ENCODE data around the gene LIAS. TPM values are rescaled to one million over a fixed set of nuclear protein-coding genes. Genes with fewer than 3 reads are reported as not detected.

Gene LIAS
- total RNA-seq, 1 donor from 2014 or later, result 12.6 TPM

DNA sequence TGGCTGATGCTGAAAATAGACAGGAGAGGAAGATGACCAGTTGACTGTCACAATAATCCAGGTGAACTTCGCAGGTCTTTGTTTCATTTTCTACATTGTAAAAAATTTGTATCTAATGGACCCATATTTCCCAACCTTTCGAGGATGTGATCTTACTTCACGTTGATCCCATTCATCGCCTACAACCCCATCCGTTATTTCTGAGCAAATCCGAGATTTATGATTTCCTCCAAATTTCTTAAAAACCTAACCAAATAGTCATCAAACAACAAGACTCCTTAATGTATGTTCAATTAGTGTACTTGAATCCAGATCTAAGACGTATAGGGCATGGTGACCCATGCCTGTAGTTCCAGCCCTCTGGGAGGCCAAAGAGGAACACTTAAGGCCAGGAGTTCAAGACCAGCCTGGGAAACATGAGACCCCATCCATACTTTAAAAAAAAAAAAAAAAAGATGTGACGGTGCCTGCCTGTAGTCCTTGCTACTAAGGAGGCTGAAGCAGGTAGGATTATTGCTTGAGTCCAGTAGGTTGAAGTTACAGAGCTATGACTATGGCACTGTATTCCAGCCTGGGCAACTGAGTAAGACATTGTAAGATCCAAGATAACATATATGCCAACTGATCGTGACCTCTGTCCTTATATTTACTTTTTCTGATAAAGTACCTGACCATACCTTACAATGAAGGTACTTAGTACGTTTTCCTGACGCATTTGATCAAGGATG, 5.8 kb upstream of the LIAS start:
- intact Hi-C loops (cut with micrococcal nuclease), result no loop called here

GRCh38 chr4:39453738-39454137, 5.1 kb upstream of the LIAS start:
- intact Hi-C loops (cut with micrococcal nuclease), result no loop called here

GRCh38 chr4:39455486-39455885, 3.4 kb upstream of the LIAS start:
- intact Hi-C loops (cut with micrococcal nuclease), result loop anchor here (5.0 kb wide), 4 partner anchors 553 to 852 kb away; partner anchors contain the start of gene RHOH

DNA sequence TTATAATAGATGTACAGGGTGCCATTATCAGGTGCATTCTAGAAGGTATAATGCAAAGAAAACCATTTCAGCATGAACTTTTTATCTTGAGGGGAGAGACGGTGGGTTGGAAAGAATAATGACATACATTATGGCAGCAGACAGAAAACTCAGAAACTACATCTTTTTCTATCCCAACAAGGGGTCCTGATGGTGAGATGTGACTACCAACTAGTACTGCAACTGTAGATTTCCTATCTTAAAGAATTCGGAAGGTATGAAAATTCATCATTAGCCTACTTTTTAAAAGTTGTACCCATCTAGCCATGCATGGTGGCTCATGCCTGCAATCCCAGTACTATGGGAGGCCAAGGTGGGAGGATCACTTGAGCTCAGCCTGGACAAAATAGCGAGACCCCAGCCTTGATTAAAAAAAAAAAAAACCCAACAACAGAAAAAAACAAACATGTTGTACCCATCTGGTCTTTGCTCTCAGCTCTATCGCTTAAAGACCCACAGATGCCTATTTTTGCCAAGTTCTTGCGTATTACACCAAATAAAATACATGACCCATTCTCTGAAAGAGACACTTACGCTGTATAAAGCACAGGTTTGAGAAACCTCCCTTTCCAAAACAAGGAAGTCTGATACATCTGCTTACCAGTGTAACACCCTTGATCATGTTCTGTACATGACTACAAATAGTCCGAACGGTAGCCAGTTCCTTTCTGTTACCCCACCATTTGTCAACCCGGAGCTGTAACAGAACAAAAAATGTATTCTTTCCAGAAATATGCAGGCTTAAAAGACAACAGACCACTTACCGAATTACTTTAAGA, 1.7 kb upstream of the LIAS start:
- intact Hi-C loops (cut with micrococcal nuclease), result loop anchor here (5.0 kb wide), 4 partner anchors 555 to 850 kb away; partner anchors contain the start of gene RHOH

DNA sequence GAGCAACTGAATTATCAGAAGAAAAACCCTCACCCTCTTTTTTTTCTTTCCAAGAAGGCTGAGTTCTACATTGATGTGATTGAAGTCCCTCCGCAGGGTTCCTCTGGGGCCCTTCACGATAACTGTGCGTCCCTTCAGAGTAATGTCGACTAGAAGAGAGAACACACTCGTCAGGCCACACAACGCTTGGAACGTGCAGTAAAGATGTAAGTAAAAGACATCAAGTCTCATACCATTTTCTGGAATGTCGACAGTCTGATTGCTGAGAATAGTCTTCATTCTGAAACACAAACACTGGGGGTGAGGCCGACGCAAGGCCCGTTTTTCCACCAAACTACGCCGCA, 723 bp upstream of the LIAS start:
- intact Hi-C loops (cut with micrococcal nuclease), result loop anchor here (1.0 to 5.0 kb wide), 7 partner anchors 69 to 849 kb away; partner anchors contain the start of genes RHOH, TLR1 and UGDH

DNA sequence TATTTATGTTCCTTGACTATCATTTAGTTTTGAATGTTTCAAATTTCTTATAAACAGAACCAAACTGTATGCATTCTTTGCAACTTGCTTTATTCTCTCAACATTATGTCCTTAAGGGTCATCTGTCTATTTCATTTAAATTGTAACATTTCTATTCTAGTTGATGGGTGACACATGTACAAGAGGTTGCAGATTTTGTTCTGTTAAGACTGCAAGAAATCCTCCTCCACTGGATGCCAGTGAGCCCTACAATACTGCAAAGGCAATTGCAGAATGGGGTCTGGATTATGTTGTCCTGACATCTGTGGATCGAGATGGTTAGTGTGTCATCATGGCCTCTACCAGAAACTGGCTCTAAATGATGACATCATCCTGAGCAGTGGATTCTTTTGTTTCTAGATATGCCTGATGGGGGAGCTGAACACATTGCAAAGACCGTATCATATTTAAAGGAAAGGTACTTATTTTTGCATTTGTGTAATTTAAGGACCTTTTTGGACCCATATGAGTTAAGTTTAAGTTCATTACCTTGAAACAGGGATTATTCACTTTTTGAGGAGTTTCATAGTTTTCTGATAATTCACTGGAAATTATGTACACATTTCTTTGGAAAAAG, 6.1 kb downstream of the LIAS start:
- intact Hi-C loops (cut with micrococcal nuclease), result no loop called here

DNA sequence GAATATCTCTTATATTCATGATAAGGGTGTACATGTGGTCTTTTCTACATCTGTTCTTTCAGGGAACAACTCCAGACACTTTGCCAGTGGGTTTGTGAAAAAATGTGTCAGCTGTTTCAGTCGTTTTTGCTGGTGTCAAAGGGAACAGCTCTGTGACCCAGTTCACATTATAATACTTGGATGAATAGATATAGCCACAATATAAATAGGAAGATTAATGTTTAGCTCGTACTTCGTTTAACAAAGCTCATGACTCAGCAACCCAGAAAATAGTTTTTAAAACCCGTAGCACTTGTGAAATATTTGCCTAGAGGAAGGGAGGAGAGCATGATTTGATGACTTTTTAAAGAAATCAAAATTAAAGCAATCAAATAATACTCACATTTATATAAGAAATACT, 7.9 kb downstream of the LIAS start:
- intact Hi-C loops (cut with micrococcal nuclease), result no loop called here

GRCh38 chr4:39467464-39467863, 8.6 kb downstream of the LIAS start:
- intact Hi-C loops (cut with micrococcal nuclease), result no loop called here

- intact Hi-C loops (cut with micrococcal nuclease), result loop anchor here (1.0 to 5.0 kb wide), 7 partner anchors 10 to 1373 kb away; partner anchors contain the start of gene LIAS
Observed at GRCh38 chr4:39469429-39470077, 10.7 kb downstream of the LIAS start.

DNA sequence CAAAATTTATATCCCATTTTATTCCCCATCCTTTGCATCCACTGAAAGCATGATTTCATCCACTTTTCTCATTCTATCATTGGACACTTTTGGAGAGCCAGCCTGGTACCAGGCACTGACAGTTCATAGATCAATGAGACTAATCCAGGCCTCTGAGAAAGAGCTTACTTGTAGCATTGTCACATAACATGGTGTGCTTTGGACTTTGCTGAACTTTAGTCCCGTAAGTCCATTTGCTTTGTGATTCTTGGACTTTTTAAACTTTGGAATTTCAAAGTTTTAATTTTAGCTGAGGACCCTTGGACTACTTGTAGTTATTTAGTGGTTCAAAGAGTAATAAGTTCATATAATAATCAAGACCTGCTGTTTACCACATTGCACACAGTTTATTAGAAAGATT, 11.5 kb downstream of the LIAS start:
- intact Hi-C loops (cut with micrococcal nuclease), result loop anchor here (5.0 kb wide), 1 partner anchor 1372 kb away; no protein-coding TSS in a partner anchor

GRCh38 chr4:39472396-39472795, 13.5 kb downstream of the LIAS start:
- intact Hi-C loops (cut with micrococcal nuclease), result loop anchor here (5.0 kb wide), 1 partner anchor 1370 kb away; no protein-coding TSS in a partner anchor

GRCh38 chr4:39476187-39476895, 17.5 kb downstream of the LIAS start:
- intact Hi-C loops (cut with micrococcal nuclease), result no loop called here

DNA sequence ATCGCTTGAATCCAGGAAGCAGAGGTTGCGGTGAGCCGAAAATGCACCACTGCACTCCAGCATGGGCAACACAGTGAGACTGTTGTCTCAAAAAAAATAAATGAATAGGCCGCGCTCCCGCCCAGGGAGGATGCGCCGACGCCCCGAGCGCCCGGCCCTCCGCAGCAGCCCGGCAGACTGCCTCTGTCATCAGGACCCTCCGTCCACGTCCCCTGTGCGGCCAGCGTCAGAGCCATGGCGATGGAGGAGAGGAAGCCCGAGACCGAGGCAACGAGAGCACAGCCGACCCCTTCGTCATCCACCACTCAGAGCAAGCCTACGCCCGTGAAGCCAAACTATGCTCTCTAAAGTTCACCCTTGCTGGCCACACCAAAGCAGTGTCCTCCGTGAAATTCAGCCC, 21.4 kb downstream of the LIAS start:
- intact Hi-C loops (cut with micrococcal nuclease), result no loop called here

- intact Hi-C loops (cut with micrococcal nuclease), result no loop called here
Observed at GRCh38 chr4:39480902-39481695, 22.2 kb downstream of the LIAS start.

DNA sequence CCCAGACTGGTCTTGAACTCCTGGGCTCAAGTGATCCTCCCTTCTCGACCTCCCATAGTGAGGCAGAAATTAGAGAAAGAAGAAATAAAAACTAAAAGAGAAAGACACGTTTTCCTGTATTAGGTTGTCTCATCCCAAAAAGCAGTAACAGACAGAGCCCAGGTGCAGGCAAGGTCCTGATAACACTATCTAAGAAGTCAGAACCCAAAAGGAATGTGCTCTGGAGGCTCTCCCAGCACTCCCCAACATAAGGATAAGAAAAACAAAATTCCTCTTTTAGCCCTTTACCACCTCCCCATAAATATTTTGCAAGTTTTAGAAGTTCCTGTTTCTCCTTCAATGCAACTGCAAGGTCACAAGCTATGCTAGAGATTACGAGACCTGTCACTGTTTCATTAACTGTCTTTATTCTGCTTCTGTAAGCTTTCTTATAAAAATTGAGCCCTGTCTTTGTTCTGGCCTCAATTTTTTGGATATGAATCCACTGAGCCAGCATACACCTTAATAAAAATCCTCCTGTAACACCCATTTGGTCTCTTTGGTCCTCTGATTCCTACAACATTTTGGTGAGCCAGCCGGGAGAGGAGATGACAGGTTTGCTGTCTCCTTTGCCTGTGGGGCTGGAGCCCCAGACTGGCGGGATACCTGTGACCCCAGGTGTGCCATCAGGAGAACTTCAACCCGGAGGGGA, 25.9 kb downstream of the LIAS start:
- intact Hi-C loops (cut with micrococcal nuclease), result no loop called here

DNA sequence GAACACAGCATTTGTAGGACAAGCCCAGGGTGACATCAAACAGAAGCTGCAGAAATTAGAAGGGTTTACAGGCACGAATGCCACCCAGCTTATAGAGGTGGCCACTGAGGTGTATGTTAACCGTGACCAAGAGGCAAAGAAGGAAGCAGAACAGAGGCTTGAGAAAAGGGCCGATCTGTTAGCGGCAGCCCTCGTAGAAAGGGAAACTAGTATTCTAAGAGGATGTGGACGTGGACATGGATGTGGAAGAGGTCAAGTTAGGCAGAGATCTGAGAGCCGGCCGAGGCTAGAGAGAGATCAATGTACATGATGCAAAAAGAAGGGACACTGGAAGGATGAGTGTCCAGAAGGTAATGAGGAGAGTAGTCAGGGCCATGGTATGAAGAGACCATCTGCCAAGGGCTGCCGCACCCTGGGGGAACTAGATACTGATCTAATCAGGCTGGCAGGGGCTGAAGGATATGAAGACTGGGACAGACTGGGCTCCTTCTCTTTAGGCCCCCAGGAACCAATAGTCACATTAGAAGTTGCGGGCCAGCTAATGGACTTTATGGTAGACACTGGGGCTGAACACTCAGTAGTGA, 27.5 kb downstream of the LIAS start:
- intact Hi-C loops (cut with micrococcal nuclease), result no loop called here

GRCh38 chr4:39490322-39490721, 31.5 kb downstream of the LIAS start:
- intact Hi-C loops (cut with micrococcal nuclease), result no loop called here

DNA sequence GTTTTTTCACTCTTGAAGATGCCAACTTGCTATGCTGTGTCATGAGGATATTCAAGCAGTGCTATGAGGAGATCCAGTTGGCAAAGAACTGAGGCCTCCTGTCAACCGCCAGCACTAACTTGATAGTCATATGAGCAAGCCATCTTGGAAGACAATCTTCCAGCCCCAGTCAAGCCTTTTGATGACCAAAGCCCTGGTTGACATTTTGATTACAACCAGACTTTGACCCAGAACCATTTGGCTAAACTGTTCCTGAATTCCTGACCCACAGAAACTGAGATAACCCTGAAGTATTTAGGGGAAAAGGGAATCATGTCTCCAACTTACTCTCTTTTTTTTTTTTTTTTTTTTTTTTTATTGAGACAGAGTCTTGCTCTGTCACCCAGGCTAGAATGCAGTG, 35.5 kb downstream of the LIAS start:
- intact Hi-C loops (cut with micrococcal nuclease), result no loop called here
